ENCODE results near the gene BRD3OS. TPM values are rescaled to one million over a fixed set of nuclear protein-coding genes. Genes with fewer than 3 reads are reported as not detected.

Gene BRD3OS
- total and polyA plus RNA-seq, 2 of the 13 experiments (the other 11 are each of a cell fraction or from before 2014, with no cell fraction given): 4.9 to 5.7 TPM

GRCh38 chr9:133978226-133978898 is 46.9 kb upstream of the BRD3OS start (continued):
- TF ChIP-seq UBTF (CRISPR knock-in tag; IDR thresholded peaks at IDR 0.05): no peak
- no peak for TF ChIP-seq MXD4 (CRISPR knock-in tag; IDR thresholded peaks at IDR 0.05)
- TF ChIP-seq ZBTB3 (CRISPR knock-in tag; IDR thresholded peaks at IDR 0.05; ENCODE audit: borderline replicate concordance, low read depth): no peak
- no peak for TF ChIP-seq ZFP62 (CRISPR knock-in tag; IDR thresholded peaks at IDR 0.05)
- no peak for TF ChIP-seq CEBPZ (IDR thresholded peaks at IDR 0.05; ENCODE audit: low read length)
- 0 out of 2 replicates have a peak, but pooled peaks have one; percentile 47 for TF ChIP-seq ZNF124 (CRISPR knock-in tag; IDR thresholded peaks at IDR 0.05)
- TF ChIP-seq E2F1 (CRISPR knock-in tag; IDR thresholded peaks at IDR 0.05): no peak
- TF ChIP-seq ZNF703 (CRISPR knock-in tag; IDR thresholded peaks at IDR 0.05; ENCODE audit: borderline replicate concordance): no peak
- TF ChIP-seq SNRNP70 (IDR thresholded peaks at IDR 0.05; ENCODE audit: low read depth, low read length): no peak
- TF ChIP-seq STAG1 (CRISPR knock-in tag; IDR thresholded peaks at IDR 0.05): peak; percentile 30; the same call in 1 of the 2 replicates
- no peak for TF ChIP-seq THAP7 (CRISPR knock-in tag; IDR thresholded peaks at IDR 0.05)
- TF ChIP-seq JDP2 (CRISPR knock-in tag; IDR thresholded peaks at IDR 0.05; ENCODE audit: borderline replicate concordance): no peak
- no peak for TF ChIP-seq TSC22D2 (CRISPR knock-in tag; IDR thresholded peaks at IDR 0.05; ENCODE audit: borderline replicate concordance)
- 0 out of 2 replicates have a peak, but pooled peaks have one; percentile 65 for TF ChIP-seq KDM1A (CRISPR knock-in tag; IDR thresholded peaks at IDR 0.05)
- TF ChIP-seq ZNF878 (CRISPR knock-in tag; IDR thresholded peaks at IDR 0.05): peak; percentile 73; the same call in 1 of the 2 replicates
- TF ChIP-seq KAT7 (CRISPR knock-in tag; IDR thresholded peaks at IDR 0.05; ENCODE audit: borderline replicate concordance): no peak; the same call in 1 of the 2 replicates
- peak; percentile 97 for TF ChIP-seq ZNF746 (CRISPR knock-in tag; IDR thresholded peaks at IDR 0.05)
- TF ChIP-seq HIVEP1 (CRISPR knock-in tag; IDR thresholded peaks at IDR 0.05): peak; percentile 49; the same call in 1 of the 2 replicates
- TF ChIP-seq TEAD3 (CRISPR knock-in tag; optimal IDR thresholded peaks at IDR 0.05; ENCODE audit: borderline replicate concordance): peak; percentile 31
- TF ChIP-seq HOXD1 (CRISPR knock-in tag; IDR thresholded peaks at IDR 0.05): no peak
- no peak; the same call in 1 of the 2 replicates for TF ChIP-seq ZSCAN31 (CRISPR knock-in tag; IDR thresholded peaks at IDR 0.05; ENCODE audit: low read depth)
- no peak for TF ChIP-seq PAF1 (CRISPR knock-in tag; IDR thresholded peaks at IDR 0.05)
